CD4-positive, alpha-beta T cell treated with Interleukin-10 for 1 hour (primary cell): Measurements from ENCODE around the gene AKAP12.
A peak's percentile ranks its signal among the peaks of the same experiment; 100 is the strongest.

Experiments used
- DNase-seq: peaks from one replicate; pipeline ENCODE4 v3.0.0-alpha.2; 2020

Gene AKAP12

DNA sequence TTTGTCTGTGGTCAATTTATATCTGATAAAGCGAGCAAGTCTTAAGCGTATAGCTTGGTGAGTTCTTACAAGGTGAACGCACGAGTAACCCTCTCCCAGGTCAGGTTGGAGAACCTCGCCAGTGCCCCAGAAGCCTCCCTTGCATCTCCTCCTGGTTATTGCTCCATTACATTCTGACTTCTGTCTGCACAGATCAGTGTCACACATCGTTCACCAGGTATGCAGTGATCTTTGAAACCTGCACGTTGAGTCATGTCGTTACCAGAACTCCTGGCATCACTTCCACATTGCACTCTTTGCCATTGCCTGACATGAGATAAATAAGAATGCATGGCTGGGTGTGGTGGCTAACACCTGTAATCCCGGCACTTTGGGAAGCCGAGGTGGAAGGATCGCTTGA is 44.2 kb downstream of the AKAP12 start:
- DNase-seq: no peak

- DNase-seq: peak; percentile 1
Observed at GRCh38 chr6:151284548-151285017, 44.8 kb downstream of the AKAP12 start.

GRCh38 chr6:151285122-151285521 is 45.4 kb downstream of the AKAP12 start:
- no peak for DNase-seq

DNA sequence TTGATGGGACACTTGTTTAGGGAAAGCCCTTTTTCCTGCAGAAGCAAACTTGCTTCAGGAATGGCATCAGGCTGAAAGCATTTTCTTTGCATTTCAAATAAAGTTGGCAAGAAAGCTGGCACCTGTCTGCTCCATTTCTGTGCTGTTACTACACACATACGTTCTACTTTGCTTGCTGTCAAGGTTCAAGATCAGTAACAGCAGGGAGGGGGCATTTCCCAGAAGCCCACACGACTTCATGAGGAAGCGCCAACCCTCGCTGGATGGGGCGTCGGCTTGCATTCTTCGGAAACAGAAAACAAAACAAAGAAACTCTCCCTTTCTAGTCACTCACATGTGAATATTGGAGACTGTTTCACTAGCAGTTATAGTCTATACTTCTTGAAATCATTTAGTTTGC is 46.4 kb downstream of the AKAP12 start:
- DNase-seq: no peak

- DNase-seq: no peak
Observed at GRCh38 chr6:151288712-151289398, 49.1 kb downstream of the AKAP12 start.

GRCh38 chr6:151289399-151290007 is 49.7 kb downstream of the AKAP12 start:
- peak; percentile 5 for DNase-seq

DNA sequence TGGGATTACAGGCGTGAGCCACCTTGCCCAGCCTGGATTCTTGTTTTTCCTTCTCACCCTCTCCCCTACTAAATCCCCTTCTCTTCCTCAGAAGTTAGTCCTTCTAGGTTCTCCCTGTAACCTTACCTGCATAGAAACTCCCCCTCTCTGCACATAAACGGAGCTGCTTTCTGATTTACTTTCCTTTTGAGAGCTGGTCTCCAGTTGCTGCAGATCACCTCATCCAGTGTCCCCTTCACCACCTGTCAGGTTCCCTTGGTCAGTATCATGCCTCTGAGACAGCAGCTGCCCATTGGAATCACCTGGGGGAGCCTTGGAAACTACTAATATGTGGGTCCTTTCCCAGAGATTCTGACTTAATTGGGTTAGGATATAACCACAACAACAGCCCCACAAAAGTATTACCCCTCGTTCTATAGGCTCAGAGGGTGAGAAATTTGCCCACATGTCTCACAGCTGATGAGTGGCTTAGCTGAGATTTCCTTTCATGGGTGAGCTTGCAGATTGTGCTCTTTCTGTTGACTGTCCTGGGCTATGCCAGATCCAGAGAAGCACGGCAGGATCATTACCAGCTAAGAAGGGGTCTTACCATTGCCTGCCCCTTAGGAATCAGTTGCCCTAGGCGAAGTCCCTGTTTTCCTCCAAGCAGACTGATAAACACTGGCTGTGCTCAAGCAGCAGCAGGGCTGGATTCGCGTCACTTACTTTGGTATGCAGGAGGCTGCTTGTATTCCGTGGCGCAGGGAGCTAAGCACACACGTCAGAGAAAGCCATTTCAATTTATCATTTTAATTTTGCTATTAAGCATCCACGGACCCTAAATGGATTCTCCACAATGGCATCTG is 51.3 kb downstream of the AKAP12 start:
- DNase-seq: no peak

DNA sequence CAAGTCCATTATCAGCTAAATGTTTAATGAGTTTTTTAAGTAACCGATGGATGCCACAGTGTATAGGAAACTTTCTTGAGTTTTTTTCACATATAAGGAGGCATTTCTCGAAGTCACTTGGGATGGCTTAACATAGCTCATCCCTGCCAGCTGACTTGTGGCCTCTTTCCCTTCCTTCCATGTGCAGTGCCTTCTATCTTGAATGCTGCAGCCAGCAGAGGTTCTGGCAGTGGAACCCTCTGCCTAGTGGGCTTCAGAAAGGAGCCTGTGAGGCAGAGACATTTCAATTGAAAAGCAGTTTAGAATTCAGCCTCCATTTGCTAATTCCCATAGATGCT is 51.9 kb downstream of the AKAP12 start:
- DNase-seq: no peak

- DNase-seq: no peak
Observed at GRCh38 chr6:151292974-151293687, 53.4 kb downstream of the AKAP12 start.

DNA sequence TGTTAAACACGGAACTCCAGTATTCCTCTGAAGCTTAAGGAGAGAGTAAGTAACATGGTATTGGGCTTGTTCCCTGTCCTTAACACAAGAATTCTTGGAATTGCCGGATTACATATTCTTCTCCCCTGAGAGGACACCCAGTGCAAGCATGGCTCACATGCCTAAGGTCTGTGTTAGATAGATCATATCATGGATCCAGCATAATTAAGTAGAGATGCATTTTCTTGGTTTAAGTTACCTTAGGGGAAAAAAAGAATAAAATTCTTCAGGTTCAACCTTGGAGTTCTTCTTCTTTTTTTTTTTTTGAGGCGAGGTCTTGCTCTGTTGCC is 53.9 kb downstream of the AKAP12 start:
- no peak for DNase-seq

DNA sequence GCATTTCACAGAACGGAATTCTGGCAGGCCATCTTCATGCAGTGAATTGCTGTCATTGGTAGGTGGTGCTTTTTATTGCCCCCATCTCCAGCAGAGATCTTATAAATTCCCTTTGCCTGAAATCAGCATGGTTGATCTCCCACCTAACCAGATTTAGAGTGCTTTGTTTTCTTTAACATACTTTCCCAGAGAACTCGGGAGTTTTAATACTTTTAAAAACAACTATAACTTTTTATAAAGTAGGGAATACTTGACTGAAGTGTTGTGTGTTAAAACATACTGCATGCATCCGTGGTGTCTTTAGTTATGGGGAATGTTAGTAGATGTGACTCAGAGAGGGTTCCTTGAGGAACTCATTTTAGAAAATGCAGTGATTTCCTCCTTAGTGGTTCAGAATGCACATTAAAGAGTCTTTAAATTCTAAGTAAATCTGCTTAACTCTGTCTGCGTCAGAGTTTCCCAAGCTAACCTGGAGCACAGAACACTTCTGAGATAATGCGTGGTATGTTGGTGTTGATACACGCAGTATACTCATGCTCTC is 54.9 kb downstream of the AKAP12 start:
- no peak for DNase-seq

DNA sequence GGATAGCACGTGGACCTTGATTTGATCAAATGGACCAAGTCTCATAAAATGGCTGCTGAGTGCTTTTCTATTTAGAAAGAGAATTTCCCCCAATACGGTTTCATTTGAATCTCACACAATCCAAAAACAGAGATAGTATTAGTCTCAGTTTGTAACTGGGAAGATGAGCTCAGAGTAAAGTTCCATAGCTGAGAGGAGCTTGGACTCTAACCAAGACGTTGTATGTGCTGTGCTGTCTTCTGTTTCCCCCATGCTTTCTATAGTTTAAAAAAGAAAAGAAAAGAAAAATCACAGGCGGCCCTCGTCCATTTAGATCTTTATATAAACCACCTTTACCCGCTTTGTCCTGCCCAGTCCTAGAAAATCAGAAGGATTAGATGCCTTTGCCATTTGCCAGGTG is 58.1 kb downstream of the AKAP12 start:
- DNase-seq: no peak

DNA sequence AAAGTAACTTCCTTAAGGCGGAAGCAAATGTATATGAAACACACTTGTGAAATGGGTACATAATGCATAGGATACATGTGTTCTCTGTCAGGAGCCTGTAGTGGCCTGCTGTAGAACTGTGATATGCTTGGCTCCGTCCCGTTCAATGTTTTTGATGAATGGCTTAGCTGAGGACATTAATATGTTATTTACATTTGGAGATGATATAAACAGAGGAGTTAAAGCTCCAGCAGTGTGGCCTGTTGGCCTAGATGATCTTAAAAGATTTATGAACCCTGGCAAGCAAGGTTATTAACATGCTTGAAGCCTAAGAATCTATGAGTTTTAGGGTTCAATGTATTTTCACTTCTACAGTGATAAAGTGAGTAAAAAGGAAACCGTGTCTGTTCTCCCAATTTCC is 59.2 kb downstream of the AKAP12 start:
- no peak for DNase-seq

DNA sequence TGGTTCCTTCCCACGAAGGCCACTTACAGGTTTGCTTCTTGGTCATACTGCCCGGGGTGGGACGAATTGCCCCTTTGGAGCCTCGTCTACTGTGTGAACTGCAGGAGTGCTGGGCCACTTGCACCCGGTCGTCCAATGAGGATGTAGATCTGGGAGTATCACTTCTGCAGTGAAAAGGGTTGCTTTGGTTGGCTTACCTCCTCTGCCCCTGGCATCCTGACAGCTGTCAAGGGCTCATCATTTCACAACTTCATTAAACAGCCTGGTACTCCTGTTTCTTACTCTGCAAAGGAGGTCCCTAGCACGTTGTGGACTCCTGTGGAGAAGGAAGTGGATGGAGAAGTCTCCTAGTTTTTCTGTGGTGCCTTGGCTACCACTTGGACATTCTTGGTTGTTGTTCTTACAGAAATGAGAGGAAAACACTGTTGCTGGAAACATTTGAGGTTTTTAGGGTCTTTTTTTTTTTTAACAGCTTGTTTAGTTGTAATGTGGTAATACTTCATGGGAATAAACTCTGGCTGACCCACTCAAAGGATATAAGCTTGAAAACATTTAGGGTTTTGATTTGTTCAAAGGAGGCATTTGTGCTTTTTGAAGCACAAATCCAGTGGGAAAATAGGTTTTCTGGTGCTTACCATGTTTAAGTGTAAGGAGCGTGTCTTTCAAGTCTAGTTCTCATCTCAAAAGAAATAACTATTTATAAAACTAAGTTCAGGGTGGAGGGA is 60.7 kb downstream of the AKAP12 start:
- no peak for DNase-seq

GRCh38 chr6:151301547-151301946 is 61.8 kb downstream of the AKAP12 start:
- no peak for DNase-seq

DNA sequence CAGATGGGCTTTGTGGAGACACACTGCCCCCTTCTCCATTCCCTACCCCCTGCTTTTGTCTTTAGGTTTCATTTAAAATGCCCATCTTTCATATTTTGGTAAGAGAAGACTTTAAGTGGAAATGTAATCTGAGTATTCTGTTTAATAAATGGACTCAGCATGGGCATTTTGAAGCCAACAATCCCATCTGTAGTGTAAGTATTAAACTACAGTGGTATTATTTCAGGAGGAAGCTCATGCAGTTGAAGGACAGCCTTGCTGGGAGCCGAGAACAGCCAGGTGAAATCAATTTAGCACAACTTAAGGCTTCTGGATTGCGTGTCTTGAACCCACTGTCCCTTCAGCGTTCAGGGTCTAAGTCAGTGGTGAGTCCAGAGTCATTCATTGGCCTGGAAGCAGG is 63.5 kb downstream of the AKAP12 start:
- DNase-seq: no peak

DNA sequence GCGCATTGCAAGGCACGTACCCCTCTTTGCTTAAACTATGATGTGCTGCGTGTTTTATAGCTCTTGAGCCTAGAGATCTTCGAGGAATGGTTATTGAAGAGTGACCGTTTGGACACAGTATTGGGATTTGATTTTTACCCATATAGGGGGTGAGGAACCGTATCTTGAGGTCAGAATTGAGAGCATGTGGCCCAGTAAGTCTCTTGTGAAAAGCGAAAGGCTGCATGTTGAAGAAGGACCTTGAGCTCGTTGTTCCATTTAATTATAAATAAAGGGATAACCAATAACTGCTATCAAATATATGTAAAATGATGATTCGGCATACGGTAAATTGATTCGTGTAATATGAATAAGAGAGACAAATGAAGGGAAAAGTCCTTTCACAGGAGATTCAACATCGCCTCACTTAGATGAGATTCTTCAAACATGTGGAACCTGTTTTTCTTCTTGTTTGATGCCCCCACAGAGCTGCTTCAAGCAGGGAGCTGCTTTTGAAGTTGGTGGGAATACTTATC is 66.6 kb downstream of the AKAP12 start:
- no peak for DNase-seq

GRCh38 chr6:151307501-151307900 is 67.7 kb downstream of the AKAP12 start:
- no peak for DNase-seq

- DNase-seq: no peak
Observed at GRCh38 chr6:151309619-151310018, 69.9 kb downstream of the AKAP12 start.

- DNase-seq: no peak
Observed at GRCh38 chr6:151310279-151310678, 70.5 kb downstream of the AKAP12 start.

DNA sequence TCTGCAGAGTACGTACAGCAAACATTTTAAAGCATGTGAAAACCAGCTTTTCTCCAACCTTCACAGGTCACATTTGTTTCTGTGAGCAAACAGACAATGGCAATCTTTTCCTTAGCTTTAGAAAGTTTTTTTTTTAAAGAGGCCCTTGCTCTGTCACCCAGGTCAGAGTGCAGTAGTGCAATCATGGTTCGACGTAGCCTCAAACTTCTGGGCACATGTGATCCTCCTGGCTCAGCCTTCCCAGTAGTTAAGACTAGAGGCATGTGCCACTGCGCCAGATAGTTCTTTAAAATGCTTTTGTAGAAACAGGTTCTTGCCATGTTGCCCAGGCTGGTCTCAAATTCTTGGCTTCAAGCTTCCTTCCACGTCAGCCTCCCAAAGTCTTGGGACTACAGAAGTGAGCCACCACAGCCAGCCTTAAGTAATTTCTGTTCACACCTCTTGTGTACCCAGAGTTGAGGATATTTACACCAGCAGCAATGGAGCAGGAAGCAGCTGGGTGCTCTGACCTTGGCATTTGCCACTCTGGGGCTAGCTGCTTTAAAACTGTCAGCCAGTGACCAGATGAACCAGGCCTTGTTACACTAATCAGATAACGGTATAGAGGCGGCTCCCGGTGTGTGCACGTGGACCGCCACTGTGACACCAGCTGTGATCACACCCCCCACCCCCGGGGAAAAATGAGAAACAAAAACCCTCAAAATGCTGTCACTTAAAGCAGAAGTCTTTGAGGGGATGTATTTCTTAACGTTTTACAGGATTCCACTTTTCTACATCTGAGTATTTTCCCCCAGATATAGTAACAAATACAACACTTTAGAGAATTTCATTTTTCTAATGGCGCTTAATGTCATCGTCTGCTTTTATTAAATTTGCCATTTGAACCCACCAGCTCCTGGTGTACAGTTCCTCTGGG is 71.3 kb downstream of the AKAP12 start:
- no peak for DNase-seq
